ENCODE data around the gene CLCN7. TPM values are rescaled to one million over a fixed set of nuclear protein-coding genes. Genes with fewer than 3 reads are reported as not detected.
A peak's percentile ranks its signal among the peaks of the same experiment; 100 is the strongest.

CLCN7 gene
- total and polyA plus RNA-seq, 11 donors = 30.3 to 70.8 (median 33.6) TPM

DNA sequence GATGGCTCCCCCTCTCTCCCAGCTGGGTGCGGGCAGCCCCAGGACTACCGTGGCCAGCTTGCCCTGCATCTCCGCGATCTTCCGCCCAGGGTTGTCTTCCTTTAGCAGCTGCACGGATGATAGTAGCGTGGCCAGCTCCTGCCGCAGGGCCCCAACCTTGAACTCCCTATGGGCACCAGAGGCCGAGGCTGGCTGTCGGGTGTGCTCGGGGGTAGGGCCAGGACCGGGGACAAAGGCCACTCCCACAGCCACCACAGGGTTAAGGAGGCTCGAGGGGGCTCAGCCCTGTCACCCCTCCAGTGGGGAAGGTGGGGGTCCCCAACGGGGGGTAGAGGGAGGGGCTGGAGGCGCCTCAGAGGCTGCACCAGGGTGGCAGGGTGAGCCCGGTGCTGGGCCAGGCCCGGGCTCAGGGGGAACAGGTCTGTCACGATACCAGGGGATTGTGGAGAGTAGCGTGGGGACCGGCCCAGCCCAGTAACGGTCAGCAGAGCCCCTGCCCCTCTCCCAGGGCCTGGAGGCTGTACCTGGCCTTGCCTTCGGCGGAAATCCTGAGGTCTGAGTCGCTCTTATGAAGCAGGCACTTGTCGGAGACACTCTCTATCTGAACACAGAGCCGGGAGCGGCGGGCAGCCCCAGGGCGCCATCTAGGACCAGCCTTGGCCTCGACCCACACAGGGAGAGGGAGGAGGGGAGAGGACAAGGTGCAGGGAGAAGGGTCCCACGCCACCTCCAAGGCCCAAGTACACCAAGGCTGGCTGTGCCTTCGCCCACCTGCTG is 38.7 kb downstream of the CLCN7 start:
- 81 to 87% (median 85%) methylated on average over 23 to 32 of the region's 32 CpGs for WGBS, 4 donors
- TF ChIP-seq CTCF (IDR thresholded peaks at IDR 0.05) = no peak
- no peak for TF ChIP-seq POLR2A (IDR thresholded peaks at IDR 0.05)
- Histone ChIP-seq H3K4me1 (peaks cover 0 to 11% (median 0%) of the 10 kb centered on the region in 12 donors), H3K27ac (no peak overlapping the region), H3K27me3 (no peaks in the 10 kb centered on the region), H3K9me3 (no peaks in the 10 kb centered on the region), H3K36me3 (no peaks in the 10 kb centered on the region), H3K4me3 (no peak overlapping the region)
- DNase-seq = no peak
- intact Hi-C loops (cut with DNase I) = no loop called here
- no peak for ATAC-seq

DNA sequence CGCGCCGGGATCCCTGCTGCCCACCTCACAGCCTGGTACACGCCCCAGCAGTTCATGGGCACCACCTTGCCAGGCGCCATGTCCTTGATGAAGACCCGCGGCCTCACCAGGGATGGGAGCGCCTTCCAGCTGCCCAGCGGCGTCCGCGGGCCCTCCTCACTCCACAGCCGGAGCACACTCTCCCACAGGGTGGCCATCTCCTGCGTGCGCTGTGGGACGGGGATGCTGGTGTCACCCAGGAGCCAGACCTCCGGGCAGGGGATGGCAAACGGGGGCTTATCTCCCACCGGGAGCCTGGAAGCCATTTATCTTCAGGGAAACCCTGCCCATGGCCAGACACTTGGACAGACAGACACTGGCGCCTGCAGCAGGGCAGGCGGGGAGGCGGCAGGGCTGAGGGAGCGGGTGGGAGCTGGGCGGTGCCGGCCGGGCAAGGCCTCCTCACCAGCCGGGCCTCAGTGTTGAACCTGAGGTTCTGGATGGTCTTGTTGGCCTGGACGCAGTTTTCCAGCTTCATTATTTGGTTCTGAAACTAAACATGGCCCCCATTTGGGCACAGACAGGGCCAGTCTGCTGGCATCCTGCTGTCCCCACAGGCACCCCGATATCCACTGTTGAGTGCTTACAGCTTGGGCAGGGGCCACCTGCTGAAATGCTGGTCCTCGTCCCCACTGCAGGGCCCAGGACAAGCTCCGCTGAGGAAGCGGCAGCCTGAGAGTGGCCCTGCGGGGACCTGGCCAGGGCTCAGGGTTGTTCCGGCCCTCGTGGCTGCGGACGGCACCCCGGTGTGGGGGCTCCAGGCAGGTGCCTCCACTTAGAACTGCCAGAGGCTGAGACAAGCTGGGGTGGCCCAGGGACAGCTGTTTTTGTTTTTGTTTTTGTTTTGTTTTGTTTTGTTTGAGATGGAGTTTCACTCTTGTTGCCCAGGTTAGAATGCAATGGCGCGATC is 39.9 kb downstream of the CLCN7 start:
- H3K4me1 ChIP-seq = peaks cover 0 to 15% (median 0%) of the 10 kb centered on the region in 12 donors
- no peak overlapping the region for H3K4me3 ChIP-seq
- H3K27me3 ChIP-seq = no peaks in the 10 kb centered on the region
- DNase-seq (no peak), ATAC-seq (no peak)
- H3K36me3 ChIP-seq = no peaks in the 10 kb centered on the region
- H3K9me3 ChIP-seq = no peaks in the 10 kb centered on the region
- no peak overlapping the region for H3K27ac ChIP-seq
- TF ChIP-seq CTCF (IDR thresholded peaks at IDR 0.05) (no peak), POLR2A (IDR thresholded peaks at IDR 0.05) (no peak)
- 93 to 96% (median 95%) methylated on average over 36 to 40 of the region's 40 CpGs for WGBS, 4 donors
- intact Hi-C loops (cut with DNase I) = no loop called here

DNA sequence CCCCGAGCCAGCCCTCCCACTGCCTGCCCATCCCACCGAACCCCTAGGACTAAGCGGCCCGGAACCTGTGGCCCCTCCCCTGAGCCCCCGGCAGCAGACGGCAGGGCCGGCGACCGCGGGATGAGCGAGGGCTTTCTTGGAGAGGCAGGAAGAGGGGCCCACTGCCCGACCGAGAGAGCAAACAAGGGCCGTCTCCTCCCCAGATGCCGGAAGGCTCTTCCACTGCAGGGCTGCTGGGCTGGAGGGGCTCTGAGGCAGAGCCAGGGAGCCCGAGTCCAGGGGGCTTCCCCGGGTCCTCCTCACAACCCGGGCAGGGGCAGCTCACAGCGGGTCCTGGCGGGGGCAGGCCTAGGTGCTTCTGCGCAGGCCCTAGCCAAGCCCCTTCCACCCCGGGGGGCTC is 41.1 kb downstream of the CLCN7 start:
- intact Hi-C loops (cut with DNase I) = no loop called here
- H3K36me3 ChIP-seq = no peaks in the 10 kb centered on the region
- H3K27ac ChIP-seq = no peak overlapping the region
- 71 to 88% (median 76%) methylated on average over 3 to 22 of the region's 22 CpGs for WGBS, 4 donors
- H3K27me3 ChIP-seq = no peaks in the 10 kb centered on the region
- peaks cover 0 to 16% (median 0%) of the 10 kb centered on the region in 12 donors for H3K4me1 ChIP-seq
- no peak for ATAC-seq
- no peak for TF ChIP-seq POLR2A (IDR thresholded peaks at IDR 0.05)
- TF ChIP-seq CTCF (IDR thresholded peaks at IDR 0.05) = no peak
- no peak for DNase-seq
- peak overlapping the region in 5 of 12 donors; percentile 43 to 57 (median 48) for H3K4me3 ChIP-seq
- H3K9me3 ChIP-seq = no peaks in the 10 kb centered on the region

DNA sequence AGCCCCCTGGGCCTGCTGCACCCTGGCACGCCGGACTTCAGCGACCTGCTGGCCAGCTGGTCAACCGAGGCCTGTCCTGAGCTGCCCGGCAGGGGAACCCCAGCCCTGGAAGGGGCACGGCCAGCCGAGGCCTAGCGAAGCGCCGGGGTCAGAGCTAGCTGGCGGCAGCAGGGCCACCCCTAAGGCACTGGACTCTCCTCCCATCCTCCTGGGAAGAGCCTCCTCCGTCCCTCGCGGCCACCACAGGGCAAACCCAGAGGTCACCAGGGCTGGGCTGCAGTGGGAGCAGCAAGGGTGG is 41.6 kb downstream of the CLCN7 start:
- Histone ChIP-seq H3K36me3 (no peaks in the 10 kb centered on the region), H3K9me3 (no peaks in the 10 kb centered on the region), H3K4me1 (peaks cover 0 to 21% (median 1%) of the 10 kb centered on the region in 12 donors), H3K27ac (peak overlapping the region in 8 of 12 donors; percentile 61 to 85 (median 78)), H3K4me3 (peak overlapping the region; percentile 21 to 57 (median 45)), H3K27me3 (no peaks in the 10 kb centered on the region)
- DNase-seq (no peak), ATAC-seq (no peak)
- no peak for TF ChIP-seq CTCF (IDR thresholded peaks at IDR 0.05)
- intact Hi-C loops (cut with DNase I) = no loop called here
- 36 to 80% (median 75%) methylated on average over 14 of the region's 14 CpGs; no CpG with 5 or more reads in 1 of the 4 donors for WGBS, 4 donors

Measured in heart left ventricle (tissue), 16 donors.